ENCODE data around the gene MYEOV. TPM values are rescaled to one million over a fixed set of nuclear protein-coding genes. Genes with fewer than 3 reads are reported as not detected.
A peak's percentile ranks its signal among the peaks of the same experiment; 100 is the strongest.

The MYEOV gene
- total and polyA plus RNA-seq, 2 experiments from 2014 or later, result 0.14 TPM; not detected in 1

DNA sequence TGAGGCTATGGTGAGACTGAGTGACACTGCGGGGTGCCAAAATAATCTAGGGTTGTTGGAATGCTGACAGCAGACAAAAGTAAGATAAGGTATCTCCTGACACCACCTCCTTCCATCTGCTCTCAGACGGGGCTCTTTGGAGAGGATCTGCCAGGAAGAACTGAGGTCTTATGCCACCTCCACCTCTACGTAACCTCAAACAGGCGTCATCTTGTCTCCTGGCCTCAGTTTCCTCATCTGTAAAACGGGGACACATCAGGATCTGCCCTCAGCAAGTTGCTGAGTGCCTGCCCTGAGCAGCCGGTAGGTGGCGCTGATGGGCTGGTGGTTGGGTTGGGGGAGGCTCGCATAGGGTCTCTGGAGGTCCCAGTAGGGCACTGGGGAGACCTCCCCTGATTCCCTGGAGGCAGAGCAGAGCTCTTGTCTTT, 1.7 kb upstream of the MYEOV start:
- Histone ChIP-seq H4K20me1 (replicated peaks; ENCODE audit: insufficient read depth) (no peaks in the 10 kb centered on the region), H3K27ac (ENCODE audit: low read depth) (no peak overlapping the region), H3K4me2 (no peak overlapping the region), H3K79me2 (replicated peaks; ENCODE audit: insufficient read depth) (no peaks in the 10 kb centered on the region), H3K27me3 (ENCODE audit: insufficient read depth) (no peaks in the 10 kb centered on the region), H3F3A (replicated peaks; ENCODE audit: low read depth) (no peaks in the 10 kb centered on the region), H3K9me2 (ENCODE audit: insufficient read depth) (0 out of 2 replicates have a peak, but pooled peaks cover 4% of the 10 kb centered on the region), H3K4me1 (ENCODE audit: insufficient read depth) (peaks cover 7% of the 10 kb centered on the region; the same call in 1 of the 2 replicates), H3K36me3 (ENCODE audit: insufficient read depth) (no peaks in the 10 kb centered on the region), H3K4me3 (no peak overlapping the region), H2AFZ (no peak overlapping the region)
- Mint-ChIP-seq H3K27ac (no peak overlapping the region), H3K4me3 (no peak overlapping the region), H3K36me3 (ENCODE audit: low read depth) (no peaks in the 10 kb centered on the region; the same call in 2 of the 3 replicates), H3K4me1 (peaks cover 8% of the 10 kb centered on the region), H3K27me3 (ENCODE audit: insufficient read depth, low read depth, poor library complexity) (peaks cover 12% of the 10 kb centered on the region), H3K9me3 (peaks cover 3% of the 10 kb centered on the region; the same call in 1 of the 3 replicates)
- no peak for TF ChIP-seq POLR2AphosphoS5 (IDR thresholded peaks at IDR 0.05; ENCODE audit: low read depth)
- TF ChIP-seq STAT1 (IDR thresholded peaks at IDR 0.05; ENCODE audit: unreplicated experiment), result no peak
- TF ChIP-seq EZH2 (IDR thresholded peaks at IDR 0.05; ENCODE audit: low read depth, unreplicated experiment), result no peak
- no peak for TF ChIP-seq ZNF114 (CRISPR knock-in tag; IDR thresholded peaks at IDR 0.05)
- TF ChIP-seq, protein P1, sequence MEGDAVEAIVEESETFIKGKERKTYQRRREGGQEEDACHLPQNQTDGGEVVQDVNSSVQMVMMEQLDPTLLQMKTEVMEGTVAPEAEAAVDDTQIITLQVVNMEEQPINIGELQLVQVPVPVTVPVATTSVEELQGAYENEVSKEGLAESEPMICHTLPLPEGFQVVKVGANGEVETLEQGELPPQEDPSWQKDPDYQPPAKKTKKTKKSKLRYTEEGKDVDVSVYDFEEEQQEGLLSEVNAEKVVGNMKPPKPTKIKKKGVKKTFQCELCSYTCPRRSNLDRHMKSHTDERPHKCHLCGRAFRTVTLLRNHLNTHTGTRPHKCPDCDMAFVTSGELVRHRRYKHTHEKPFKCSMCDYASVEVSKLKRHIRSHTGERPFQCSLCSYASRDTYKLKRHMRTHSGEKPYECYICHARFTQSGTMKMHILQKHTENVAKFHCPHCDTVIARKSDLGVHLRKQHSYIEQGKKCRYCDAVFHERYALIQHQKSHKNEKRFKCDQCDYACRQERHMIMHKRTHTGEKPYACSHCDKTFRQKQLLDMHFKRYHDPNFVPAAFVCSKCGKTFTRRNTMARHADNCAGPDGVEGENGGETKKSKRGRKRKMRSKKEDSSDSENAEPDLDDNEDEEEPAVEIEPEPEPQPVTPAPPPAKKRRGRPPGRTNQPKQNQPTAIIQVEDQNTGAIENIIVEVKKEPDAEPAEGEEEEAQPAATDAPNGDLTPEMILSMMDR (conservative IDR thresholded peaks at IDR 0.05; ENCODE audit: low read depth in 2 of 2), result peak; percentile 83 to 91
- no peak for TF ChIP-seq EZH2phosphoT487 (IDR thresholded peaks at IDR 0.05; ENCODE audit: unreplicated experiment)
- no peak for TF ChIP-seq JUNB (IDR thresholded peaks at IDR 0.05; ENCODE audit: unreplicated experiment)
- no peak for TF ChIP-seq CREB1 (CRISPR knock-in tag; IDR thresholded peaks at IDR 0.05; ENCODE audit: low read depth)
- DNase-seq (ENCODE audit: low spot score) (peak; percentile 61), ATAC-seq (peak; percentile 57)

DNA sequence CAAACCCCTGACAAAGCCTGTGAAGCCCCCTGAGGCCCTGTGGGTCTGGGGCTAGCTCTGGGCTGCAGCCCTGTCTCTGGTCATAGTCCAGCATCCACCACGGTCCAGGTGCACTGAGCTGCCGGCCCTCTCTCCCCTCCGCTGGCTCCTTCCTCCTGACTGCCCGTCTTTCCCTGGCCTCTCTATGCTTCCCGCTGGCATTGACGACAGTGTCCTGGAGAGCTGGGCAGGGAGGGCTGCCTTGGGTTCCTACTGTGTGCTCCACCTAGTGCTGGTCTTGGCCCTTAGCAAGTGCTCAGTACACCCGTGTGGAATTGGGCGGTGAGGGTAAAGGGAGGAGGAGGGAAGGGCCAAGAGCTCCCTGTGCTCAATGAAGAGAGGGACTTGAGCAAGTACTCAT, 868 bp upstream of the MYEOV start:
- H3K4me3 Mint-ChIP-seq, result no peak overlapping the region
- H3K79me2 ChIP-seq (replicated peaks; ENCODE audit: insufficient read depth), result no peaks in the 10 kb centered on the region
- H2AFZ ChIP-seq, result no peak overlapping the region
- H3K4me2 ChIP-seq, result no peak overlapping the region
- H3K9me2 ChIP-seq (ENCODE audit: insufficient read depth), result 0 out of 2 replicates have a peak, but pooled peaks cover 4% of the 10 kb centered on the region
- peaks cover 3% of the 10 kb centered on the region; the same call in 1 of the 3 replicates for H3K9me3 Mint-ChIP-seq
- H3K27me3 ChIP-seq (ENCODE audit: insufficient read depth), result no peaks in the 10 kb centered on the region
- H3K4me3 ChIP-seq, result no peak overlapping the region
- no peaks in the 10 kb centered on the region for H3F3A ChIP-seq (replicated peaks; ENCODE audit: low read depth)
- H3K27me3 Mint-ChIP-seq (ENCODE audit: insufficient read depth, low read depth, poor library complexity), result peaks cover 12% of the 10 kb centered on the region
- ATAC-seq (peak; percentile 57), DNase-seq (ENCODE audit: low spot score) (no peak)
- peaks cover 5% of the 10 kb centered on the region; the same call in 2 of the 3 replicates for H3K4me1 Mint-ChIP-seq
- H3K4me1 ChIP-seq (ENCODE audit: insufficient read depth), result no peaks in the 10 kb centered on the region
- no peaks in the 10 kb centered on the region; the same call in 2 of the 3 replicates for H3K36me3 Mint-ChIP-seq (ENCODE audit: low read depth)
- no peaks in the 10 kb centered on the region for H4K20me1 ChIP-seq (replicated peaks; ENCODE audit: insufficient read depth)
- no peak overlapping the region for H3K27ac Mint-ChIP-seq
- no peaks in the 10 kb centered on the region for H3K36me3 ChIP-seq (ENCODE audit: insufficient read depth)
- no peak overlapping the region for H3K27ac ChIP-seq (ENCODE audit: low read depth)
- TF ChIP-seq, protein P2, sequence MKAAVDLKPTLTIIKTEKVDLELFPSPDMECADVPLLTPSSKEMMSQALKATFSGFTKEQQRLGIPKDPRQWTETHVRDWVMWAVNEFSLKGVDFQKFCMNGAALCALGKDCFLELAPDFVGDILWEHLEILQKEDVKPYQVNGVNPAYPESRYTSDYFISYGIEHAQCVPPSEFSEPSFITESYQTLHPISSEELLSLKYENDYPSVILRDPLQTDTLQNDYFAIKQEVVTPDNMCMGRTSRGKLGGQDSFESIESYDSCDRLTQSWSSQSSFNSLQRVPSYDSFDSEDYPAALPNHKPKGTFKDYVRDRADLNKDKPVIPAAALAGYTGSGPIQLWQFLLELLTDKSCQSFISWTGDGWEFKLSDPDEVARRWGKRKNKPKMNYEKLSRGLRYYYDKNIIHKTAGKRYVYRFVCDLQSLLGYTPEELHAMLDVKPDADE (IDR thresholded peaks at IDR 0.05), result no peak
- TF ChIP-seq, protein P1 (conservative IDR thresholded peaks at IDR 0.05; ENCODE audit: low read depth in 2 of 2), result peak in 1 of 2 experiments; percentile 36; a peak in 1 of 4 replicates
